Endothelial cell (in vitro differentiated cells): ENCODE data around the gene CHRNA4. TPM values are rescaled to one million over a fixed set of nuclear protein-coding genes. Genes with fewer than 3 reads are reported as not detected.
"Not testable (repeated sequence)": the region's sequence is repeated elsewhere in the genome, so short reads cannot be mapped to it uniquely, and the experiment has no call there.

Experiments
- DNase-seq: peaks from one replicate; pipeline ENCODE4 v3.0.0; 2021; ENCODE audit warnings: low spot score
- H3K27ac Mint-ChIP-seq: one replicate; pipeline ENCODE4 v1.8.0; 2021; ENCODE audit warnings: mixed read lengths, inconsistent platforms; ENCODE audit not compliant: unreplicated experiment
- H3K27me3 Mint-ChIP-seq: one replicate; pipeline ENCODE4 v1.8.0; 2021; ENCODE audit warnings: mild to moderate bottlenecking, moderate library complexity, mixed read lengths, inconsistent platforms; ENCODE audit not compliant: unreplicated experiment
- H3K36me3 Mint-ChIP-seq: one replicate; pipeline ENCODE4 v1.8.0; 2021; ENCODE audit warnings: mild to moderate bottlenecking, low read depth, mixed read lengths, inconsistent platforms; ENCODE audit not compliant: unreplicated experiment
- H3K4me1 Mint-ChIP-seq: one replicate; pipeline ENCODE4 v1.8.0; 2021; ENCODE audit warnings: mild to moderate bottlenecking, mixed read lengths, inconsistent platforms; ENCODE audit not compliant: unreplicated experiment
- H3K4me3 Mint-ChIP-seq: one replicate; pipeline ENCODE4 v1.8.0; 2021; ENCODE audit warnings: mild to moderate bottlenecking, mixed read lengths, inconsistent platforms; ENCODE audit not compliant: unreplicated experiment
- H3K9me3 Mint-ChIP-seq: one replicate; pipeline ENCODE4 v1.8.0; 2021; ENCODE audit warnings: mixed read lengths, inconsistent platforms; ENCODE audit not compliant: unreplicated experiment
- CTCF ChIP-seq: fragments of 200-600 bp; sonication (generic); IDR thresholded peaks from one replicate; pipeline ENCODE4 v1.5.0; 2021; ENCODE audit warnings: antibody characterized with exemption; ENCODE audit not compliant: unreplicated experiment
- total RNA-seq: library from RNA; stranded (reverse); fragmentation: NEBNext Ultra II Directional; extraction: Animal tissue kit (Norgen Biotek cat#: 25700); gene quantifications from one replicate; pipeline ENCODE4 v1.2.1, GENCODE V29; 2021; ENCODE audit not compliant: unreplicated experiment

CHRNA4 gene
- total RNA-seq, 1 donor from 2014 or later, result 2.6 TPM

GRCh38 chr20:63337786-63338420, 23.2 kb downstream of the CHRNA4 start:
- no peak for TF ChIP-seq CTCF
- Mint-ChIP-seq H3K36me3 (peaks cover 16% of the 10 kb centered on the region), H3K9me3 (no peaks in the 10 kb centered on the region), H3K4me1 (peaks cover 38% of the 10 kb centered on the region), H3K27me3 (peaks cover 11% of the 10 kb centered on the region), H3K4me3 (no peak overlapping the region), H3K27ac (no peak overlapping the region)
- DNase-seq, result no peak

GRCh38 chr20:63336232-63336752, 24.9 kb downstream of the CHRNA4 start:
- no peak overlapping the region for H3K27ac Mint-ChIP-seq
- peaks cover 36% of the 10 kb centered on the region for H3K4me1 Mint-ChIP-seq
- peak overlapping the region; percentile 13 for H3K4me3 Mint-ChIP-seq
- H3K9me3 Mint-ChIP-seq, result peaks cover 8% of the 10 kb centered on the region
- H3K27me3 Mint-ChIP-seq, result peaks cover 11% of the 10 kb centered on the region
- H3K36me3 Mint-ChIP-seq, result peaks cover 5% of the 10 kb centered on the region
- TF ChIP-seq CTCF, result no peak
- DNase-seq, result no peak

GRCh38 chr20:63335711-63336110, 25.4 kb downstream of the CHRNA4 start:
- Mint-ChIP-seq H3K27ac (peak overlapping the region; percentile 81), H3K4me1 (peaks cover 30% of the 10 kb centered on the region), H3K27me3 (peaks cover 11% of the 10 kb centered on the region), H3K9me3 (peaks cover 8% of the 10 kb centered on the region), H3K36me3 (no peaks in the 10 kb centered on the region), H3K4me3 (no peak overlapping the region)
- peak; percentile 31 for DNase-seq
- TF ChIP-seq CTCF, result no peak

GRCh38 chr20:63335060-63335459, 26.1 kb downstream of the CHRNA4 start:
- H3K27ac Mint-ChIP-seq, H3K9me3 Mint-ChIP-seq, DNase-seq, H3K4me3 Mint-ChIP-seq, H3K36me3 Mint-ChIP-seq: not testable (repeated sequence)
- H3K27me3 Mint-ChIP-seq, result peaks cover 11% of the 10 kb centered on the region
- H3K4me1 Mint-ChIP-seq, result peaks cover 28% of the 10 kb centered on the region

- no peak overlapping the region for H3K4me3 Mint-ChIP-seq
- H3K9me3 Mint-ChIP-seq, result peaks cover 8% of the 10 kb centered on the region
- H3K27me3 Mint-ChIP-seq, result peaks cover 11% of the 10 kb centered on the region
- no peak overlapping the region for H3K27ac Mint-ChIP-seq
- no peaks in the 10 kb centered on the region for H3K36me3 Mint-ChIP-seq
- peaks cover 28% of the 10 kb centered on the region for H3K4me1 Mint-ChIP-seq
- TF ChIP-seq CTCF, result no peak
- no peak for DNase-seq
Observed at GRCh38 chr20:63334356-63334755, 26.8 kb downstream of the CHRNA4 start.
